Testis (tissue), 3 donors: ENCODE measurements around the gene C2orf49. TPM values are rescaled to one million over a fixed set of nuclear protein-coding genes. Genes with fewer than 3 reads are reported as not detected.

Source experiments
- DNase-seq: peaks from one replicate; pipeline ENCODE4 v3.0.0-alpha.2; 2019
- H3K27ac ChIP-seq, 2 donors: fragments of 200-600 bp; sonication (generic); one replicate each; pipeline ENCODE4 v1.5.1; 2019
- H3K27me3 ChIP-seq: fragments of 200-600 bp; sonication (generic); one replicate; pipeline ENCODE4 v1.5.1; 2019
- H3K36me3 ChIP-seq: fragments of 200-600 bp; sonication (generic); one replicate; pipeline ENCODE4 v1.5.1; 2017; ENCODE audit warnings: low read depth; ENCODE audit errors: missing control alignments
- H3K4me1 ChIP-seq: fragments of 200-600 bp; sonication (generic); one replicate; pipeline ENCODE4 v1.5.1; 2019
- H3K4me3 ChIP-seq, 2 donors: fragments of 200-600 bp; sonication (generic); one replicate each; pipeline ENCODE4 v1.5.1; 2017 to 2019
- H3K9me3 ChIP-seq: fragments of 200-600 bp; sonication (generic); one replicate; pipeline ENCODE4 v1.5.1; 2017
- POLR2A ChIP-seq: fragments of 450-650 bp; IDR thresholded peaks from one replicate; pipeline ENCODE4 v1.6.1; 2017; ENCODE audit warnings: antibody characterized with exemption, mild to moderate bottlenecking, moderate library complexity
- WGBS, 2 donors: methylation state at CpG; one replicate each; pipeline ENCODE4 v1.1.5; 2018; 5-methylcytosine and 5-hydroxymethylcytosine counted together
- intact Hi-C: fragments of 100-400 bp; cut with DNase I; formaldehyde crosslinking; loops from one replicate; pipeline ENCODE4 v1.15.1; 2023; ENCODE audit warnings: low total_unique reads
- polyA plus RNA-seq: library from polyadenylated mRNA; stranded (reverse); fragments of 350-450 nt; fragmentation: Illumina TruSeq; extraction: RNeasy Lipid Tissue Mini Kit (QIAGEN cat#74804); gene quantifications from one replicate; pipeline ENCODE4 v1.2.3, GENCODE V29; 2014; ENCODE audit warnings: low read depth, low replicate concordance; ENCODE audit not compliant: insufficient read depth
- total RNA-seq, 2 donors: library from RNA; depleted of rRNA; stranded (reverse); fragments of >200 nt; gene quantifications; one replicate each; pipeline ENCODE4 v1.2.3, GENCODE V29; 2016
- TF ChIP-seq, protein P1 (sequence below), 3 experiments: fragments of 450-650 bp in 2 of 3; fragments of 200-600 bp in 1 of 3; sonication (generic) in 1 of 3; IDR thresholded peaks; one replicate each; pipeline ENCODE4 v1.5.1; 2016 to 2019; ENCODE audit warnings: antibody characterized with exemption in 3 of 3, mild to moderate bottlenecking in 2 of 3, moderate library complexity in 1 of 3

Gene C2orf49
- total and polyA plus RNA-seq, 3 donors from 2014 or later = 28.5 to 35.4 (median 32.6) TPM

DNA sequence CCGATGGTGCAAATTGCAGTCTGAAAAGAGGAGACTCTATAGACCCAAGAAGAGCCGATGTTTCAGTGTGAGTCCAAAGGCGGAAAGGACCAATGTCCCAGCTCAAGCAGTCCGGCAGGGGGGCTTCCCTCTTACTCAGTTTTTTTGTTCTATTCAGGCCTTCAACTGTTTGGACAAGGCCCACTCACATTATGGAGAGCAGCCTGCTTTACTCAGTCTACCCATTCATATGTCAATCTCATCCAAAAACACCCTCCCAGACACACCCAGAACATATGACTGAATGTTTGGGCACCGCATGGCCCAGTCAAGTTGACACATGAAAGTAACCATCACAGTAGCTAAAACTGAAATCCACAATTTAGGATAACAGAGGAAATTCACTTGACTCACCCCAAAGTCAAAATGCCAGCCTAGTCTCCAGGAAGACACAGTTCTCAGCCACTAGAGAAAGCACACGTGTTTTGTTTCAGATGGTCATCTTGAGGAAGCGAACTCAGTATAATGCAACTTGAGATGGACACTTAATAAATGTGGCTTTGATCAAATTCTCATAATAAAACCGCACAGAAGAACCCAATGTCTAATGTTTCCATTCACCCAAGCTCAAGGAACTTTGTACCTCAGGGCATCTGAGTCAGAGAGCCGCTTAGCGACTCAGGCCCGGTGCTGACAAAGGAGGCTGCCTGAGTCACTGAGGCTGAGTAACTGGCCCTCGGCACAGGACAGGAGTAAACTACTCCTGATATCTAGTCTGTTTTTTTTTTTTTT lies 59.1 kb downstream of the C2orf49 start:
- peak; percentile 20 for DNase-seq
- H3K9me3 ChIP-seq = no peaks in the 10 kb centered on the region
- peak overlapping the region; percentile 85 to 94 for H3K27ac ChIP-seq
- 61 to 67% methylated on average over 12 of the region's 12 CpGs for WGBS, 2 donors
- intact Hi-C loops = no loop called here
- no peaks in the 10 kb centered on the region for H3K4me1 ChIP-seq
- no peak for TF ChIP-seq POLR2A
- TF ChIP-seq, protein P1, sequence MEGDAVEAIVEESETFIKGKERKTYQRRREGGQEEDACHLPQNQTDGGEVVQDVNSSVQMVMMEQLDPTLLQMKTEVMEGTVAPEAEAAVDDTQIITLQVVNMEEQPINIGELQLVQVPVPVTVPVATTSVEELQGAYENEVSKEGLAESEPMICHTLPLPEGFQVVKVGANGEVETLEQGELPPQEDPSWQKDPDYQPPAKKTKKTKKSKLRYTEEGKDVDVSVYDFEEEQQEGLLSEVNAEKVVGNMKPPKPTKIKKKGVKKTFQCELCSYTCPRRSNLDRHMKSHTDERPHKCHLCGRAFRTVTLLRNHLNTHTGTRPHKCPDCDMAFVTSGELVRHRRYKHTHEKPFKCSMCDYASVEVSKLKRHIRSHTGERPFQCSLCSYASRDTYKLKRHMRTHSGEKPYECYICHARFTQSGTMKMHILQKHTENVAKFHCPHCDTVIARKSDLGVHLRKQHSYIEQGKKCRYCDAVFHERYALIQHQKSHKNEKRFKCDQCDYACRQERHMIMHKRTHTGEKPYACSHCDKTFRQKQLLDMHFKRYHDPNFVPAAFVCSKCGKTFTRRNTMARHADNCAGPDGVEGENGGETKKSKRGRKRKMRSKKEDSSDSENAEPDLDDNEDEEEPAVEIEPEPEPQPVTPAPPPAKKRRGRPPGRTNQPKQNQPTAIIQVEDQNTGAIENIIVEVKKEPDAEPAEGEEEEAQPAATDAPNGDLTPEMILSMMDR (IDR thresholded peaks at IDR 0.05) = no peak
- H3K36me3 ChIP-seq = no peaks in the 10 kb centered on the region
- H3K27me3 ChIP-seq = no peaks in the 10 kb centered on the region
- H3K4me3 ChIP-seq = peak overlapping the region; percentile 88 to 93

DNA sequence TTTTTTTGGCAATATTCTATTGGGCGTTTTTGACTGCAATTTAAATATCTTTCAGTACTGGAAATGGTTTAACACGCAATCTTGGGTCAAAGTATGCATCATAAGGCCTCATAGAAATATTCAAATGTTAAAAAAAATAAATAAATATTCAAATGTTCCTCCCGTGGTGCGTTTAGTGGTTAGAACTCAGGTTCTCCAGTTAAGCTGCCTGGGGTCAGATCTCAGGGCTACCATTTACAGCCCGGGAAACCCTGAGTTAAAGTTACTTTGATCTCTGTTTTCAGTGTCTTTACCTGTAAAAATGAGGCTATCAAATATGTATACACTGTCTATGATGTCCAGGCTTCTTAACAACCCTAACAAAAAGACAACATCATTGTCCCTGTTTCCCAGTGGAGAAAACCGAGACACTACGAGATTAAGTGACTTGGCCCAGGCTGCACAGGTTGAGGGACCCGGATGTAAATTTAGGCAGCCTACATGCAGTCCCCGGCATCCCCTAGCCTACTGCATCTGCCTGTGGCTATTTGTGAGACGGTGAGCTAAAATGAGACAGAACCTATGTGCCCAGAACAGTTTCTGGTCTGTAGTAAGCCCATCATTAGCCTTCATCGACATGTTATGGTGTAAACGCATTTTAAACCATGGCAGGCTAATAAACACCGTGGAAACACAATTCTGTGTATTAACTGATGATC lies 59.8 kb downstream of the C2orf49 start:
- peak overlapping the region; percentile 88 to 93 for H3K4me3 ChIP-seq
- no peaks in the 10 kb centered on the region for H3K9me3 ChIP-seq
- intact Hi-C loops = no loop called here
- peak overlapping the region; percentile 85 to 94 for H3K27ac ChIP-seq
- DNase-seq = peak; percentile 18
- TF ChIP-seq, protein P1 (IDR thresholded peaks at IDR 0.05) = no peak
- TF ChIP-seq POLR2A = no peak
- no peaks in the 10 kb centered on the region for H3K36me3 ChIP-seq
- H3K27me3 ChIP-seq = no peaks in the 10 kb centered on the region
- H3K4me1 ChIP-seq = no peaks in the 10 kb centered on the region
- 58 to 64% methylated on average over 13 of the region's 13 CpGs for WGBS, 2 donors

DNA sequence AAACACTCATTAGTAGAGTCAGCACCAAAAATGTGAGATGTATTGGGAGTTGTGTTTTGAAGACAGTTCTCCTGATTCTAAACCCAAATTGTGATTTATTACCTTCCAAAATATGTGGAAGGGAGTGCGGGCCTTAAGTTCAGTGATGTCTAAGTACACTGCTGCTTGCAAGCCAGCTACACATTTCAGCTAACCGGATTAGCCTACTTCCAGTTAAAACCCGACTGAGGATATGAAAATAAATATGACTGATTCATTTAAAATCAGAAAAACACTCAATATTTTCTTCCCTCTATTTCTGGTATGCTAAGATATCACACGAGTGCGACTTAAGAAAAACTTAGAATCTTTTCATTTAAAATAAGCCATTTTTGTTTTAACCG lies 60.6 kb downstream of the C2orf49 start:
- no peaks in the 10 kb centered on the region for H3K27me3 ChIP-seq
- intact Hi-C loops = no loop called here
- H3K4me3 ChIP-seq = peak overlapping the region; percentile 88 to 93
- no peaks in the 10 kb centered on the region for H3K4me1 ChIP-seq
- peak overlapping the region; percentile 85 to 94 for H3K27ac ChIP-seq
- TF ChIP-seq POLR2A = no peak
- TF ChIP-seq, protein P1 (IDR thresholded peaks at IDR 0.05) = no peak
- 5 to 10% methylated on average over 6 of the region's 6 CpGs for WGBS, 2 donors
- no peaks in the 10 kb centered on the region for H3K9me3 ChIP-seq
- H3K36me3 ChIP-seq = no peaks in the 10 kb centered on the region
- peak; percentile 14 for DNase-seq

DNA sequence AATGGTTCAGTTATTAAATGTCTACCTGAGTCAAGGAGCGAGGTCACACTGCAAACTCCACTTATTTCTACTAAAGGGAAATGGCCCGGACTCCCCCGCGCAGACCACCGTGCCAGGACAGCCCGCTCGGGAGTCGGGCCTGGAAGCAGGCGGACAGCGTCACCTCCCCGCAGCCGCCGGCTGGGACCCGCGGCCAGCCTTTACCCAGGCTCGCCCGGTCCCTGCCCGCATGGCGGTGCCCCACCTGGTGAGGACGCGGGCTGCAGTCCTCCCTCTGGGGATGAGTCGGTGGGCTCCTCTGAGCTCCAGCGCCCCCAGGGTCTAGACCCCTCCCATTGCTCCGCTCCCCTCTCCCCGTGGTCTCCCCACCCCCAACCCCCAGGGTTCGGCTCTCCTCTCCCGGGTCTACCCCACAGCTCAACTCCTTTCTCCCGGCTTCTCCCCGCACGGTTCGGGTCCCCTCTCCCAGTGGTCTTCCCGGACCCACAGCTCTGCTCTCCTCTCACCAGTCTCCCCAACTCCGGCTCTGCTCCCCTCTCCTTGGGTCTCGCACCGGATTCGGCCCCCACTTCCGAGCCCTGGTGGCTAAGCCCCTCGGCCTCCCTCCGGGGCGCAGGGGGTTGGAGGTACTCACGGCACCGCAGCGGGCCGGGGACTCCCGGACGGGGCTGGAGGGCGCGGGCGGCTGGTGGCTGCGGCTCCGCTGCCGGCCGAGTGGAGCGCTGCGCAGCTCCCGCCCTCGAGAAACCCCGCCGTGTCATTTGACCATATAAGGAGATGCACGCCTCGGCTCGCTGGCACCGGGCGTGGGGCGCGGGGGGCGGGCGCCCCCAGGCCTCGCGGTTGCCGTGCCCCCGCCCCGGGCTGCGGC lies 61.2 kb downstream of the C2orf49 start, which contains the start of gene FHL2:
TSS of gene FHL2 (minus strand) at position 716 of the 871 bp plus-strand sequence. CDS start 12,535 bp downstream, outside the sequence.
- TF ChIP-seq, protein P1 (IDR thresholded peaks at IDR 0.05) = peak; percentile 43 to 57 (median 50)
- peak; percentile 53 for TF ChIP-seq POLR2A
- DNase-seq = peak; percentile 84
- Histone ChIP-seq H3K27ac (peak within 1 kb of the TSS; percentile 85 to 94), H3K4me1 (no peaks in the 10 kb centered on the region), H3K4me3 (peak within 1 kb of the TSS; percentile 88 to 93), H3K36me3 (no peaks in the 10 kb centered on the region), H3K9me3 (no peaks in the 10 kb centered on the region), H3K27me3 (no peaks in the 10 kb centered on the region)
- WGBS, 2 donors = 0 to 1% methylated on average over 27 to 42 of the region's 74 CpGs
- intact Hi-C loops = no loop called here

Other genes starting within 250 kb of the C2orf49 start
- gene GPR45, start 95.8 kb upstream of the C2orf49 start, total RNA-seq = under 1 TPM in 1 of 2 donors, not detected in 1; 0.68 TPM
- gene GPR45, start 95.8 kb upstream of the C2orf49 start, polyA plus RNA-seq = 0.74 TPM
- 10 to 100 TPM; 10.8 to 16.3 TPM for gene TGFBRAP1, start 7.8 kb upstream of the C2orf49 start, total RNA-seq
- 7.3 TPM for gene TGFBRAP1, start 7.8 kb upstream of the C2orf49 start, polyA plus RNA-seq
- gene FHL2, start 61.5 kb downstream of the C2orf49 start, total RNA-seq = 100 to 1,000 TPM in 1 of 2 donors, 10 to 100 TPM in 1; 76.9 to 154 TPM
- gene FHL2, start 61.5 kb downstream of the C2orf49 start, polyA plus RNA-seq = 99.3 TPM